Measurements from ENCODE around the gene EFEMP2.

DNA sequence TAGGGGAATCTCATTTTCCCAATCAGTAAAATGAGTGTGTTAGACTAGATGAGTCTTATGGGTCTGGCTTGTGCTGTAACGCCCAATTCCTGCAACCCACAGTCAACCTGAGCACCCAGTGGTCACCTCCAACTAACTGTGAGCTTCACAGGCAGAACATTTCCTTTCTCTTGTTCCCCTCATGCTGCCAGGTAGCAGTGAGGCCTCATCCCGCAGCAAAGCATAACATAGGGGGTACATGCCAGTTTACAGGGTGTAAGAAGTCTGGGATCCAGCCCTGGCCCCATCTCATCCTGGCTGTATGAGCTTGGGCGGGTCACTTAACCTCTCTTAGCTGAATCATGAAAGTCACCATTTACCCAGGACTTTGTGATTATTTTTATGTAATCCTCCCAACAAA is 3.7 kb downstream of the EFEMP2 start:
- TF ChIP-seq CTCF (IDR thresholded peaks at IDR 0.05): no peak
- TF ChIP-seq EZH2 (IDR thresholded peaks at IDR 0.05): no peak
- TF ChIP-seq EZH2phosphoT487 (IDR thresholded peaks at IDR 0.05): no peak

Data from neural progenitor cell (in vitro differentiated cells).